NCI-H1694 (cell line): Measurements from ENCODE around the gene PDZD2.

Experiments
- DNase-seq: peaks from one replicate; lab custom pipeline; 2025; lab: John Stamatoyannopoulos, UW

PDZD2 gene

DNA sequence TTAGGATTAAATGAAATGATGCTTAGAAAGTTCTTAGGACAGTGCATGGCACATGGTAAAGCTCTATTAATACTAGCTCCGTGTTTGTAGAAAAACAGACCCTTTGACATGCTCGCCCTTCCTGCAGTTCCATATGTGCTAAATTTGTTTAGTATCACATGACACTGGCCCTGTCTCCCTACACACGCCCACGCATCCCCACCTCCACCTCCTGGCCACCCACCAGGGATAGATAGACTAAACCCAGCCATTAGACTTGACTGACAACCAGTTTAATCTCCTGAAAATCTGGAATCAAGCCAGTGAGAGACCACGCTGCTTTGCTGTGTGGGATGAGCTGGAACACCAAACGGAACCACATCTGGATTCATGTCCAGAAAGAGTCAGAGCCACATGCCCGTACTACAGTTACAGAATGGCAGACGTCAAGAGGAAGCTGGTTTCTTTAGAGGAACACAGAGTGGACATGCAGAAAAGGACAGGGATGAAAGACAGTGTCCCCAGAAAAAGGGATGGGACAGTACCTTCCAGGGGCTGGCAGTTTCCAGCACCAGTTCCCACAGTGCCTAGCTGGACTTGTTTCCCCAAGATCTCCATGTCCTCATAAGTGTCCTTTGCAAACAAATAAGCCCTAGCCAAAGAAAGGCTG lies 186.1 kb downstream of the PDZD2 start:
- no peak for DNase-seq

DNA sequence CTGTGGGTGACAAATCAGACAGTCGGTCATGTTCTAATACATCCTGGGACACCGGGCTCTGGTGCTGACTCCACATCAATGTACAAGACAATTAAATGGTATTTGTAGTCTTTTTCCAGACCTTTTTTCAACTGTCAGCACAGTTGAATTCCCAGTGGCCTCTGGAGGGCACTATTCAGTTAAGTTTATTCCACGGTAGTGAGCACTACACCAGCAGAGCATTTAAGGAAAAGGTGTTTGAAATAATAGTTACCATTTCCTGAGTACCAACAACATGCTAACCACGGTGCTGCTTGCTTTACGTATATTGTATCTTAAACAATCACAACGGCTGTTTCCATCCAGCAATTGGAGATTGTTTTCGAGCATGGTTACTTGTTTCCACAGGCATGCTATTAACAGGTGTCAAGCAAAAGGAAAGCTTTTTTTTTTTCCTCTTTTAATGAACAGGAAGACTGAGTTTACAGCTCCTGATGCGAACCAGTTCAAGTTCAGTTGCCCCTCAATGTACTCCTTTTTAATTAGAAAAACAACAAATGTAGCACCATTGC lies 186.7 kb downstream of the PDZD2 start:
- DNase-seq: peak; percentile 59

DNA sequence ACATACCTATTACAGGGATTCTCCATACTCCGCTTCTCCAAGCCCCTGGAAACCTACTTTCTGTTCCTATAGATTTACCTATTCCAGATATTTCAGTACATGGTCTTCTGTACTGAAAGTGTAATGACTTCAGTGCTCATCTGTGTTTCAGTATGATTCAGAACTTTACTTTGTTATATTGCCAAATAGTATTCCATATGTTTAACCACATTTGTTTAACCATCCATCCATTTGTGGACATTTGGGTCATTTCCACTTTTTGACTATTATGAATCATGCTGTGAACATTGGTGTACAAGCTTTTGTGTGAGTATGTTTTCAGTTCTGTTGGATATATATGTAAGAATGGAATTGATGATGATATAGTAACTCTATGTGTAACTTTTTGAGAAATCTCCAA lies 188.9 kb downstream of the PDZD2 start:
- no peak for DNase-seq

DNA sequence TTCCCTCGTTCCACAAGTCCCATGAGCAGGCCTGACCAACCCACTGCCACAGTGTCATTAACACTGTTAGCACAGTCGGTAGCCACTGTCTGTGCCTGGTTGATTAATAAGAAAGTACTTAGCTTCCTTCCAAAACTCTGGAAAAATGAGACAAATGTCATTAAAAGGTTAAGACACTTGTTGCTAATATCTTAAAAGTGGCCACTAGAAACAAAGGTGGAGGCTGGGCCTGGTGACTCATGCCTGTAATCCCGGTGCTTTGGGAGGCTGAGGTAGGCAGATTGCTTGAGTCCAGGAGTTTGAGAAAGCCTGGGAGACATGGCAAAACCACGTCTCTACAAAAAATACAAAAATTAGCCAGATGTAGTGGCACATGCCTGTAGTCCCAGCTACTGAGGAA lies 194.0 kb downstream of the PDZD2 start:
- no peak for DNase-seq

DNA sequence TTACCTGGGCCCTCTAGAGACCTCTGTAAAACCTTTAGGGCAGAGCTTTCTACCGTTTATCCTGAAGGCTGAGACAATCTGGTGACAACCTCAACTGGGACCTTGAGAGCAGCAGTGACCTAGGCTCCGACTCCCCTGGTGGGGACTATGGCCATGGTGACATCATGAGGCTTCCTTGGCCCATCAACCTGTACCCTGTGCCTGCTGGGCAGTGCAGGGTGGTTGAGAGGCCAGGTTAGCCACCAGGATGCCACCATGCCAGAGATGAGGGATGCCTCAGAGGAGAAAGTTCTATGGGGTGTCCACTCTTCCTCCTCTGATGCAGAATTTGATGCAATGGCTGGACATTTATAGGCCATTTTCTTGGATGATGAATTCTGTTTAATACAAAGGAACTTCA lies 194.8 kb downstream of the PDZD2 start:
- DNase-seq: no peak

DNA sequence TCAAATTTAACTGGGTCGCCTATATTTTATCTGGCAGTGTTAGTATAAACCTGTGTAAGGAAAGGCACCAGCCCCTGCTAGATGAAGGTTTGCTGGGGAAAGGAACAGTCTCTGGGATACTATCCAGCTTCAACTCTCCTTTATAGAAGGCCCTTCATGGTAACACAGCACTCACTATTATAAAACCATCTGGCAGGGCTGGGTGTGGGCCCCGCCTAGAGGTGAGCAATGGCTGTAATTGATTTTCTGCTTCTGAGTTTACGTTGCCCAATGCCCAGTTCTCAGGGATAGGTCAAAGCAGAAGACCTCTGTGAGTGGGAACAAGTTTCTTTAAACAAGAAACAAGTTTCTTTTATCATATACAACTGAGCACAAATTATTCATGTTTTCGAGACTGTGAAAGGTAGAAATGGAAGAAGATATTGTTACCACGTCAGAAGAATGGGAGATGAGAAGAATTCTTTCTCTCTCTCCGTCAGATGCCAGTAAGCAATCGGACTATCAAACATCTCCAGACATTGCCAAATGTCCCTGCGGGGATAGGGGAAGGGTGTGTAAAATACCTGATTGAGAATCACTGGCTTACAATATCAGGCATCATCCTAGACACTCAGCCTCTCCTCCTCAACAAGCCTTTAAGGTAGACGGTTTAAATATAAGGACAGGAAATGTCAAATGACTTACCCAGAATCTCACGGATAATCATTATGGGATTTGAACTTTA lies 205.9 kb downstream of the PDZD2 start:
- DNase-seq: no peak

DNA sequence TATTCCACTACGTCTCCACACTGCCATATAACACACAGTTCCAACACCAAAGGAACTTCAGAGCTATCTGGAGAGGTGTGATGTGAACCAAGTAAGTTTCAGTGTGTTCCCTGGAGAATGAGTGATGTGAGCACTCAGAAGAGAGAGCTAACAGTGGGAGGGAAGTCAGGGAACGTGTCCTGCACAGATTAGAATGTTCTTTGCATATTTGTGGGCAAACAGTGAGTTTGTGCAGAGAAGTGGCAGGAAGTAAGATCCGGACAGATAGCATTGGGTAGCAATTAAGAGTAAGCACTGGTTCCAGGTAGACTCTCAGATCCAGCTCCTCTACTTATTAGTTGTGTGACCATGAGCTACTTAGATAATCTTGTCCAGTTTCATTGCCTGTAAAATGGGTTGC lies 206.4 kb downstream of the PDZD2 start:
- DNase-seq: no peak

DNA sequence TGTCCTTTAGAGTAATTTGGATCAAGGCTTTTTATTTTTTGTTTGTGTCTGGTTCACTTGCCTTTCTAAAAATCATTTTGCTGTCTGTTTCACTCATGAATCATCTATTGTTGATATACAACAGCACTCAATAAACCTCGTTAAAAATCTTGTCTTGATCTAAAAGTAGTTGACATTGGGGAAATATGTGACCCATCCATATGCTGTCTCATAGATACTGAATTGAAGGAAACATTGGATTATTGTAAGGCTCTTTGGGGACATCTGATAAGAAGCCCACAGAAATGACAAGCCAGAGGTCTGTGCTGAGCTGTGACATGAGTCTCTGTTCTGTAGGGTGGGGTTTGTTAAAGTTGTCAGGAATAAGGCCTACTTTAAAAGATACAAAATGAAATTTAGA lies 208.0 kb downstream of the PDZD2 start:
- DNase-seq: no peak

DNA sequence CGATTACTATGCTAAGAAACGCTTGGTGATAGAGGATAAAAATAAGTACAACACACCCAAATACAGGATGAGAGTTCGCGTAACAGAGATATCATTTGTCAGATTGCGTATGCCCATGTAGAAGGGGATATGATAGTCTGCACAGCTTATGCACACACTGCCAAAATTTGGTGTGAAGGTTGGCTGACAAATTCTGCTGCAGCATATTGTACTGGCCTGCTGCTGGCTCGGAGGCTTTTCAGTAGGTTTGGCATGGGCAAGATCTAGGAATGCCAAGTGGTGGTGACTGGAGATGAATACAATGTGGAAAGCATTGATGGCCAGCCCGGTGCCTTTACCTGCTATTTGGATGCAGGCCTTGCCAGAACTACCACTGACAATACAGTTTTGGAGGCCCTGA lies 208.4 kb downstream of the PDZD2 start:
- DNase-seq: no peak

DNA sequence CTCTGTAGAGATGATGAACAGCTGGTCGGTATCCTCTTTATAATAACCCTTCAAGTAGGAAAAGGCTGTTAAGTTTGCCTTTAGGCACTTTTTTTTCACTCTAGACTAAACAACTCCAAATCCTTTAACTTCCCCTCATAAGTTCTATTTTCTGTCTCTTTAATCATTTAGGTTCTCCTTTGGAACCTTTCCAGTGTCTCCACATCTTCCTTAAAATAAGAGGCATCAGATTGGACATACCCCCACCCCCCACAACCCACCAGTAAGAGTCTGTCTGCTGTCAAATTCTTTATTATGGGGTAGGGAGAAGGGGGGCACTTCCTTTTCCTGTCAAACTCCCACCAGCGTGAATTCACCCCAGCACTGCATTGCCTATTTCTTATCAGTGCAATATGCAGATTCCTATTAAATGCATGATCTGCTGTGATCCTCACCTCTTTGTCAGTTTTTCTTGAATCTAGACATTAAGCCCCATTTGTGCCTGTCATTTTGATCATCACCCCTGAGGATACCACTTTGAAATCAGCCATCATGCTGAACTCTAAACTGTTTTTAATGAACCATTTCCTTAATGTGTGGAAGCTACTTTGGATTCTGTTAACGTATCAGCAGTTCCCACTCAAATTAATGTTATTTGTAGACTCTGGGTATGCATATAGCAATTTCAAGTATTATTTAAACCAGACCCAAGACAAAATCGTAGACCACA lies 212.2 kb downstream of the PDZD2 start:
- no peak for DNase-seq

DNA sequence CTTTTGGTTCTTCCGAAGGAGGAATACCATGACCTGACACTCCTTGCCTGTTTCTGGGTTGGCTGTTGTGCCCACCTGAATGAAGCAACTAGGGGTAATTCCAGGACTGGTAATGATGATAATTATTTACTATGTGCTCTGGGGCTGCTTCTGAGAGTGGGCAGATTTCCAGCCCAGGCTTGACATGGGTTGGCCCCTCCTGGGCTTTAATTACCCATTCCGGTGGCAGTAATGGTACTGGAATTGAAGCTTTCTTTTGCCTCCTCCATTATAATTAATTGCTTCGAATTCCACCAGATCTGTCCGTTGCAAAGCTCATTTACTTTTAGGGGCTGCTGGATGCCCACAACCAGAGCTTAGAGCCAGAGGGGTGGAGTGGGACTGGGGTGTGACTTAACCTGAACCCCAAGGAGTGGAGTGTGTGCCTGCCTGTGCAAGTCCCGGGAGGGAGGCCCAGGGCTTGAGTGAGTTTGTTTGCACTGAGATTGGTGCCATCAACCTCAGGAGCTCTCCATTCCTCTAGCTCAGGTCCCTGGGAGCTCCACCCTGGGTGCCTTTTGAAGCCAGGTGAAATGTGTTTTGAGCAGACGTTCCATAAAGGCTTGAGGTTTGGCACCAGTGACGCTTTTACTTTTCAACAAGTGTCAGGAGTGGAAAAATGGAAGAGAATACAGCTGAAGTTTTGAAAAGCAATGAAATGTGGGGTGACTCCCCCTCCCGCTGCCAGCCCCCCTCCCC lies 214.6 kb downstream of the PDZD2 start:
- no peak for DNase-seq

DNA sequence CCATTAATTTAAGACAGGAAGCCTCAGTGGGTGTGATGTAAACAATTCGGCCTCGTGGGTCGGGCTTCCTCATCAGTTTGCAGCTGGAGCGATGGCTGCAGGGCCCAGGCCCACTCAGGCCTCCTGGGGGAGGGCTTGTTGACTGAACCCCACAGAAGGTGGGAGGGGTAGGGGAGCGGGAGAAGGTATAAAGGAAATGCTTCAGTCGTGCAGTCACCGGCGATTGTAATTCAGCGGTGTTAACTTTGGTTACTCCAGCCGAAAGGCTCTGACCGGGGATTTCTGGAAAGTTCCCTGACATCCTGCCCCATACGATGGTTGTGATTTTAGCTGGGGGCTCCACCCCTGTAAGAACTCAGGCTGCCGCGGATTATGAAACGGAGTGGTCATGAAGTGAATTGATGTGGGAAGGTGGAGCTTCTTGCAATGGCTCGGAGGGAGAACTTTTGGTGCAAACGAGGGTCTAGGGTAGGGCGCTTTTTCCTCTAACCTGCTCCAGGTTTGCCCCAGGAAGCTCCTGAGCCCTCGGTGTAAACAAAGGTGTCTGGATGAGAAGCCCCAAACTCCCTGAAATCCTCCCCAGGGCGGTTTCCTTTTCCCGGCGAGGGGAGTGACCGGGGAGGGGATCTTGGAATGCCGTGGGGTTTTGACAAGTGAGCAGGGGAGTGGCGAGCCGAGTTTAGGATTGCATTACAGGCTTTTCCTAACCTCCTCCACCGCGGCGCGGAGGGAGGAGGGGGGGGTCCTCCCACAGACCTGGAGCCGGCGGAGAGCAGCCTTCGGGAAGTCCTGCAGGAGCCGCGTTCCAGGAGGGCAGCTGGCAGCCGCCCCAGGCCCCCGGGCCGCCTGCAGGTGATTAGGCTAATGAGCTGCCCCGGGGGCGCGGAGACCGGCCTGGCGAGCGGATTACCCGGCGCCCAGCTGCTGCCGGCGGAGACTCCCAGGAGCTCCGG lies 215.5 kb downstream of the PDZD2 start:
- DNase-seq: no peak

DNA sequence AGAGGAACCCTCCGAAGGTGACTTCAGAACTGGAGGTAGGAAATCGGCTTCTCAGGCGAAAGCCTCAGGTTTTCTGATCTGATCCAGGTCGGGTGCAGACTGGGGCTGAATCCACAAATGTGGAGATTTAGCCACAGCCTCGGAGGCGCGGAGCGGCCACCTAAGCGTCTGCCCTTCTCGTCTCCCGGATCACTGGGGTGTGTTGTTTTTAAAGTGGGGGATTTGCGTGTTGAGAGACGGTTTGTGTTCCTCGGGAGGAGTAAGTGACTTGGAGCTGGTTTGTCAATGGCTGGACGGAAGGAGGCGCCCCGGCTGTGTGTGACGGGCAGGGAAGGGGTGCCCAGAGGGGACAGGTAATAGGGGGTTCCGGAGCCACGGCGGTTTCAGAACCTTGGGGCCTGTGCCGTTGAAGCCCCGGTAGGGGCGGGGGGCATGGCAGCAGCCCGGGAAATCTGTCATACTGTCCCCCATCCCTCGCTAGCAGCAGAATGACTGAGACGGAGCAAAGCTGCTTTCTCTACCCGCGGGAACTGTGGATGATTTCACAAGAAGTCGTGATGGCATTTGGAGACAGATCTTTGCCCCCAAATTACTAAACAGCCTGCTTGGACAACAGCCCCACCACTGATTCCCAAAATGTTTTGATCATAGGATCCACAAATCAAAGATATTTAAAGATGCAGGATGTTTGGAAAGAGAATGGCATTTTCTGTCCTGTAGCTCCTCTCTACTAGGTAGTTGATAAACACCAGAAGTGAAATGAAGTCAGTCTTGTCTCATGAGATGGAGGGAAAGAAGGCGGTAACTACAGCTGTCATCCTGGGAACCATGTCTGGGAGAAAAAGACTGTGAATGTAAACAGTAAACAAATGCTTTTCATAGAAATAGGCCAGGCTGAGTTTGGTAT lies 216.5 kb downstream of the PDZD2 start:
- DNase-seq: no peak

DNA sequence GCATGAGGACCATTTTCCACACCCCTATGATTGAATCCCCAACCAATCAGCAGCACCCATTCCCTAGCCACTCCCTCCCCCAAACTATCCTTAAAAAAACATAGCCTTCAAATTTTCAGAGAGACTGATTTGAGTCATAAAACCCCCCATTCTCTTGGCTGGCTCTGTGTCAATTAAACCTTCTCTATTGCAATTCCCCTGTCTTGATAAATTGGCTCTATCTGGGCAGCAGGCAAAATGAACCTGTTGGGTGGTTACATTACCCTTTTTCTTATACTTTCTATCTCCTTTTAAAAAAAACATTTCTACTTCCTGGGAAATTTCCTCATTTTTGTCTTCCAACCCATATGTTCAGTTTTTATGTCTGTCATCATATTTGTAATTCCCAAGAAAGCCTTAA lies 220.2 kb downstream of the PDZD2 start:
- DNase-seq: no peak

DNA sequence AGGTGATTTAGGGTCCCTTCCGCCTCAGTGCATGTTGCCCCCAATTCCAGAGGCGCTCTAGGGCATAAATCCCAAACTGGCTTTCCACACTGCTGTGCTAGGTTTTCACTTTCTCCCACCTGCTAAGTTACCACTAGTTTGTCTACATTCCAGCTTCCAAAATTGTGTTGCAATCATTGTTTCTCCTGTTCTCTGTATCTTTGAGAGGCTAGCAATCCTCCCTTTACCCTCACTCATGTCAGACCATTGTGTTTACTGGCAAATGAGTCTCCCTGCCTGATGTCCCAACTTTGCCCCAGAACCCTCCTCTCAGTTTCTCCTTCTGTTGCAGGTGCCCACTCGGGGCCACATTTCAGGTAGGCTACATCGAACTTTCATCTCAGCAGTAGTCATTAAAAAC lies 221.3 kb downstream of the PDZD2 start:
- no peak for DNase-seq

DNA sequence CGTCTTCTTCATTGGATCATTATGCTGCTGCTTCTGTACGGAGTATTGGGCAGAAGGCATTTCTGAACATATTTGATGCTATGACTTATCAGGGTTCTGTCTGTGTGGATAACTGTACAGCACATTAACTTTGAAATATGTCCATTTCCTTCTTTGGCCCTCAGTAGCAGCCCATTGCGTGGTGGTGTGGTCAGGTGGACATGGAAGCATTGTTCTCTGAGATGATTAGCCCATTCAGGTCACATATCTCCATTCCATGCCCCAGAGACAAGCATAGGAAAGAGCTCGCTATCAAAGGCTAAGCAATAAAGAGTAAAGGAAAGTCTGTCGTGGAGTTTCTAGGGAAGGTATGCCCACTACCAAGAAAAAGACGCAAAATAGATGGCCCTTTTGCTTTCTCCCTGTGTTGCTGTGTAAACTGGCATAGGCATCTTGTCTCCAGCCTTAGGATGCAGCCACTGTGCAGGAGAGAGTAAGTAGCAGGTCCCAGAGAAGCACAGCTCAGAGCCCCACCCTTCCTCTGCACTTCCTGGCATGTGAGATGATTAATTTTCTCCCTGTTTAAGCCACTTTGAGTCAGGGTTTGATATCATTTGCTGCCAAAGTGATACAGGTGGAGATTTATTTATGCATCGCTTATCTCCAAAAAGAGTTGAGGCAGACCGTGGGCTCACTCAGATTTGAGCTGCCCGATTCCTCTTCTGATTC lies 221.9 kb downstream of the PDZD2 start:
- no peak for DNase-seq

DNA sequence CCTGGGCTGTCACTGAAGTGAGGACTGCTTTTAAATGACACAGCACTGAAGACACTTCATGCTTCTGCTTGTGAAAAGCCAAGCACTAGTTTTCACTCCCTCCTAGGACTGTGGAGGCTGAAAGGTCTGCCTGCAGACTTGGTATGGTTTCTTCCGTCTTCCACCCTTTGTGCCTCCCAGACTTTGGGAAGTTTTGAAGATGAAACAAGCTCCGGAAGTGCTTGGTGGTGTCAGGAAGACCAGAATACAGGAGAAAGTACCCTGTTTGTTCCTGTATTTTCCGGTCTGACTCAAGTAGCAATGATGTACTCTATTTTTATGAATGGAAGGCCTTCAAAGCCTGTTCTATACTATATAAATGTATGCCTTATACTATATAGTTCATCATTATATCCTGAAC lies 222.7 kb downstream of the PDZD2 start:
- no peak for DNase-seq

DNA sequence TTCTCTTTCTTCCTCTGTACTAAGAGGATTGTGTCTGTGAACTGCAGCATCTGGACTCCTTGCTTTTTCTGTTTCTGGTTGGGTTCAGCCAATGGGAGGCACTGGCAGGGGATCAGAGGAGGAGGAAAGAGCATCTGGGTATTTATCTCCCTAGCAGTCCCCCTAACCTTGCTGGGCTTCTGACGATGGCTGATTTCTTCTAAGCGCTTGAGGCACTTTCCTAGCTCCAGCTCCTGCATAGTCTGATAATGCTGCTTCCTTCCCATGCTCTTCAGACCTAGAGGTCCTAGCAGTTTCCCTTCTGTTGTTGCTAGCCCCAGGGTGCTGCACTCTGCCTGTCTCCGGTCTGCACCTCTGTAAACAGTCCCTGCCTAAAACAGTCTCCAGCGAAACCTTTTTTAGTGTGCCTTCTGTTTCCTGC lies 225.1 kb downstream of the PDZD2 start:
- no peak for DNase-seq

DNA sequence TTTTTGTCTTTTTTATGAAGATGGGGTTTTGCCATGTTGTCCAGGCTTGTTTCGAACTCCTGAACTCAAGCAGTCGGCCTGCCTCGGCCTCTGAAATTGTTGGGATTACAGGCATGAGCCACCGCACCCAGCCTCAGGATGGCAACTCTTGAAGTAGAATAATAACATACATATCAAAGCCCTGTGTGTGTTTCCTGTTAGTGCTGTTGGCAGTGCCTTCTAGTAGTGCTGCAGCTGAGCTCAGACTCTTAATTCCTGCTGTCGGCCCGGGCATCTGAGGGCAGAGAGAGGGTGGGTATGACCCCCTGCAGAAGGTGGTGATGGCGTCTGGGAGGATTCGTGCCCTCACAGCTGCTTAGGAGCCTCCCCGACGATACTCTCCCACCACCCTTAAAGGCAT lies 227.2 kb downstream of the PDZD2 start:
- DNase-seq: no peak
